ENCODE measurements around the gene IDH3G.

The IDH3G gene

DNA sequence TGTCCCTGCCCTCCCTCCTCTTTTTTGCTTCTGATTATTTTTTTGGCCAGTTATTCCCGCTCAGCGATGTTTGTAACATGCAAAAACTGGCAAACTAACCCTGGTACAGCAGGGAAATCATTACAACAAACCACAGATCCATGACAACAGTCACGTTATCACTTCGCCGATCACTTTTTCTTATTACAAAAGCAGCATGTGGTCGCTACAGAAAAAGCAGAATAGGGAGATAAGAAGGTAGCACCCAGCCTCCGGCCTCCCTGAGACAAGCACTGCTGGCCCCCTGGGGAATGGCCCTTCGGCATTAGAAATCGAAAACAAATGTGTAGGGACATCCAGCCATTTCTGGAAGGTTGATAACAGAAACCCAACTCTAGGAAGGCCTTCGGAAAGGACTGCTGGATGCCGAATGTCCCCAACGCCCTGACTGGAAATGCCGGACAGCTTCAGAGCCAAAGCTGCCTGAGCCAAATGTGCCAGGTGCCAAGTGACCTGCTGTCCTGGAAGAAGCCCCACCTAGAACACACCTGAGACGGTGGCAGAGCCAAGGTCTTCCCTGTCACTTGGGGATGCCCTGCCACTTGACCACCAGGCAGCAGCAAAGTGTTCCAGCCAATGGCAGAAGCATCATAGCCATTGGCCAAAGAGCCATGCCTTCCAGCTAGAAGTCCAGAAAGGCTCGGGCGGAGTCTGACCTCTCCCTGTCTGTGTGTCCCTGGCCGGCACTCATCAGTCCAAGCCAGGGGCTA is 2.9 kb downstream of the IDH3G start:
- DNase-seq (ENCODE audit: low read depth in 2 of 2) = no peak

DNA sequence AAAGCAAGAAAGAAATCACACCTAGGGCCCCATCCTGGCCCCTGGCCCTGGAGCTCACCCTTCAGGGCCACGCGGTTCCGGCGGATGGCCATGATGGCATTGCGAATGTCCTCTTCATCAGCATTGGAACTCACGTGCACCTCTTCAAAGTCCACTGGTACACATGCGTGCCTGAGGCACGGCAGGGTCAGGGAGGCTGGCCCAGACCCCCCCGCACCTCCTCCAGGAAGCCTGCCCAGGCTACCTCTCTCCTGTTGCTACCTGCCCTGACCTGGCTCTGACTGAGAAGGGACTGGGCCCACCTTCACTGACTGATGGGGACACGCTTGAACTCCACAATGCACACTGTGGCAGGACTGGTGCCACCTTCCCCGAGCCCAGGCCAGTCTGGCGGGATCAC is 4.5 kb downstream of the IDH3G start:
- DNase-seq (ENCODE audit: low read depth in 2 of 2) = no peak

DNA sequence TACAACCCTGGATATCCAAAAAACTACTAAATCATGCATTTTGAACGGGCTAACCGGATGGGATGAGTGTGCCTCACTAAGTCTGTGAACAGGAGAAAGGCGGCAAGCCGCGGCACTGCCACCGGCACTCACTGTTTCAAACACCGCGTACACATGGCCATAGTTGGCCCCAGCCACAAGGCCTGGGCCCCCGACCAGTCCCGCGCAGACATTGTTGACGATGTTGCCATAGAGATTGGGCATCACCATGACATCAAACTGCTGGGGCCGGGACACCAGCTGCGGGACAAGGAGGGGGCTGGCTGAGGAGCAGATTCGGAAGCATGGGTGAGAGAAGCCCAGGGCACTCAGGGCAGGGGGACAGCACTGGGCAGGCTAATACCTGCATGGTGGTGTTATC is 7.5 kb downstream of the IDH3G start:
- DNase-seq (ENCODE audit: low read depth in 2 of 2) = no peak

DNA sequence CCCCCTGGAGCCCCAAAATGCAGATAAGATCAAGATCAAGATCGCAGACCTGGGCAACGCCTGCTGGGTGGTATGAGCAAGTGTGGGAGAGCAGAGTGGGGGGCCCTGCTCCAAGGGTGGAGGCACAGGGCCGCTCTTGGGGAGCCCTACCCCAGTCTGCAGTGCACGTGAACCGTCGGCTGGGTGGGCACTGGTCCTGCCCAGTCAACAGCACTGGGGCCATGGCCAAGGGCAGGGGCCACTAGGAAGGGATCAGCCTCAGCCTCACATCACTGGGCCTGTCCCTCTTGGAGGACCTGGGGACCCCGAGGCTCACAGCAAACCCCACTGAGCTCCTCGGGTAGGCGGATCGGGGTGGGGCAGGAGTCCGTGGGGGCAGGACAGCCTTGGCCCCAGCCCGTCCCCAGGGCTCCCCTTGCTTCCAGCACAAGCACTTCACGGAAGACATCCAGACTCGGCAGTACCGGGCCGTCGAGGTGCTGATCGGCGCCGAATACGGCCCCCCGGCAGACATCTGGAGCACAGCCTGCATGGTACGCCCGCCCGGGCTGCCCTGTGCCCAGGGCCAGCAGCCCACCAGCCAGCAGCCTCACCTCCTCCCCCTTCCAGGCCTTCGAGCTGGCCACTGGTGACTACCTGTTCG is 9.7 kb downstream of the IDH3G start:
- DNase-seq (ENCODE audit: low read depth in 2 of 2) = no peak

DNA sequence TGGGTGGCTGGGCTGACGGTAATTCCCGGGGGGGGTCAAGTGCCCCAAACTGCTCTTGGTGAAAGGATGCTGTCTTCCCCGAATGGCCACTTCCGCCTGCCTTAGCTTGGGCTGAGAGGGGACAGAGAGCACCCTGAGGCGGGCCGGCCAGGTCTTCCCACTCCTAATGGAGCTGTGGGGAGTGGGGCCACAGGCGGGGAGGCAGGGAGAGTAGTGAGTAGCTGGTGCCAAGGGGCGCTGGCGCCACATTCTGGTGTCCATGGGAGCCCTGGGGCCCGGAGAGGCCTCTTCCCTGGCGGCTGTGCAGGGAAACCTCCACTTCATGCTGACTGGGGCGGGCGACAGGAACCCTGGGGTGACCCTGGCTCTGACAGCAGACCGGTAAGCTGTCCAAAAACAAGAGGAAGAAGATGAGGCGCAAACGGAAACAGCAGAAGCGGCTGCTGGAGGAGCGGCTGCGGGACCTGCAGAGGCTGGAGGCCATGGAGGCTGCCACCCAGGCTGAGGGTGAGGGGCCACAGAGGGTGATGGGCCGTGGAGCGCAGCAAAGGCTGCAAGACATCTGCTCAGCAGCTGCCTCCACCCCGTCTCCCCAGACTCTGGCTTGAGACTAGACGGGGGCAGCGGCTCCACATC is 10.7 kb downstream of the IDH3G start:
- no peak for DNase-seq (ENCODE audit: low read depth in 2 of 2)

DNA sequence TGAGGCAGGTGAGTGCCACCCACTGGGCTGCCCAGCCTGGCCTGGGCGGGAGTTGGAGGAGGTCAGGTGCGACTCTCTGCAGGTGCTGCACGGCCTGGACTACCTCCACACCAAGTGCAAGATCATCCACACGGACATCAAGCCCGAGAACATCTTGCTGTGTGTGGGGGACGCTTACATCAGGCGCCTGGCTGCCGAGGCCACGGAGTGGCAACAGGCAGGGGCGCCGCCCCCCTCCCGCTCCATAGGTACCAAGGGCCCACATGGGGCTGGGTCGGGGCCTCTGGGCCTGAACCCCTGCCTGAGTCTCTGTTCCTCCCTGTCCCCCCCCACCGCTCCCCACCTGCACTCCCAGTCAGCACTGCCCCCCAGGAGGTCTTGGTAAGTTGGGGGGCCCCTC is 11.3 kb downstream of the IDH3G start:
- no peak for DNase-seq (ENCODE audit: low read depth in 2 of 2)

DNA sequence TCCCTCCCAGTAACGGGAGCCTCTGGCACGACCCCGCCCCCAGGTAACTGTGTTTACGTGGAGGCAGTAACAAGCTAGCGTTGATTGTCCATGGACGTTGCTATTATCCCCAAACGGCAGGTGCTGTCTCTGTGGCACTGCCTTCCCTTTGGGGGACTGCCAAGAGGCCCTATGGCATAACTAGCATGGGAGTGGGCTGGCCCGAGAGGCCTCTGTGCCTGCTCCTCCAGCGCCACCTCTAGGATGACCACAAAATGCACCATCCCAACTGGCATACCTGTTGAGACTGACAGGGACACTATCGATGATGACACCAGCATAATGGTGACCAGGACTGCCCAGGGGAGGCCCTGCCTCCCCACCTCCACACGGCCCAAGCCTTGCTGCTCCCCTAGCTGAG is 11.9 kb downstream of the IDH3G start:
- no peak for DNase-seq (ENCODE audit: low read depth in 2 of 2)

DNA sequence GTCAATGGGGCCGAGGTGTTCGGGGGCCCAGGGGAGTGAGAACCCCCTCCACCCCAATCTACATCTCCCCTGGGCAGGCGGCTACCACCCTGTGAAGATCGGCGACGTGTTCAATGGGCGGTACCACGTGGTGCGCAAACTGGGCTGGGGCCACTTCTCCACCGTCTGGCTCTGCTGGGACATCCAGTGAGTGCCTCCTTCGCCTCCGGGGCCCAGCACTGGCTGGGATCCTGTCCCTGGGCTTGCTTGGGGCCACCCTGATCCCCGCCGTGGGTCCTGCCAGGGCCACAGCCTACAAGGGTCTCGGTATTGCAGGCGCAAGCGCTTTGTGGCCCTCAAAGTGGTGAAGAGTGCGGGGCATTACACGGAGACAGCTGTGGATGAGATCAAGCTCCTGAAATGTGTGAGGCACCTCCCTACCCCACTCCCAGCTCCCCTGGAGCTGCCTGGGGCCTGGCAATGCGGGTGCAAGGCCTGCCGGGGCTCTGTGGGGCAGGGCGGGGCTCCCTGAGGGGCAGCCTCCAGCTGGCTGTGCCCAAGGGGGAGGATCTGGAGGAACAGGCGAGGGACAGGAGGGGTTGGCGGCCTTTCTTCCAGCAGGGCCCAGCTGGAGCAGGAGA is 12.6 kb downstream of the IDH3G start:
- no peak for DNase-seq (ENCODE audit: low read depth in 2 of 2)

DNA sequence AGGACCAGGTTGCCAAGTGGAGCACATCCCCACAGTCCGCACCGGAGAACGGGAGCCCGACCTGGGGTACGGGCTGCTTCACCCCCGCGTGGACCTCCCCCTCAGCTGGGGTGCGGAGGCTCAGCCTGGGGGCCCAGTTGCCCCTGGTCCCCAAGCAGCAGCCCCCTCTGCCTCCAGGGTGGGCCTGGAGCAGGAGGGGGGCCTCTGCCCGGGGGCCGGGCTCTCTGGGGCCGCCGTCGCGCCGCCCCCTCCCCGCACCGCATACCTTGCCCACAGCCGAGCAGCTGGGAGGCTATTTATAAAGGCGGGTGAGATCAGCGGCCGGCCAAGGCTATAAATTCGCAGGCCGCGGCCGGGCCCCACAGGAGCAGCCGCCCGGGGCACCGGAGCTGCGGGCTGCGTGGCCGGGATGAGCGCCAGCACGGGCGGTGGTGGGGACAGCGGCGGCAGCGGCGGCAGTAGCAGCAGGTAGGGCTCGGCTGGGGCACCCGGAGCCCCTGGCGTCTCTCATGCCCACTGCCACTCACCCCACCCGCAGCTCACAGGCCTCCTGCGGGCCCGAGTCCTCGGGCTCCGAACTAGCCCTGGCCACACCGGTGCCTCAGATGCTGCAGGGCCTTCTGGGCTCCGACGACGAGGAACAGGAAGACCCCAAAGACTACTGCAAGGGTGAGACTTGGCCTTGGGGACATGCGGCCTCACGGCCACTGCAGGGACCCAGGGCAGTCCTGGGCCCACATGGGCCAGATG is 13.3 kb downstream of the IDH3G start, which contains the start of gene SRPK3:
Gene SRPK3, plus strand, starts transcription at position 364 of the 750 bp plus-strand sequence. Its CDS starts 46 bp downstream, at position 410.
- no peak for DNase-seq (ENCODE audit: low read depth in 2 of 2)

DNA sequence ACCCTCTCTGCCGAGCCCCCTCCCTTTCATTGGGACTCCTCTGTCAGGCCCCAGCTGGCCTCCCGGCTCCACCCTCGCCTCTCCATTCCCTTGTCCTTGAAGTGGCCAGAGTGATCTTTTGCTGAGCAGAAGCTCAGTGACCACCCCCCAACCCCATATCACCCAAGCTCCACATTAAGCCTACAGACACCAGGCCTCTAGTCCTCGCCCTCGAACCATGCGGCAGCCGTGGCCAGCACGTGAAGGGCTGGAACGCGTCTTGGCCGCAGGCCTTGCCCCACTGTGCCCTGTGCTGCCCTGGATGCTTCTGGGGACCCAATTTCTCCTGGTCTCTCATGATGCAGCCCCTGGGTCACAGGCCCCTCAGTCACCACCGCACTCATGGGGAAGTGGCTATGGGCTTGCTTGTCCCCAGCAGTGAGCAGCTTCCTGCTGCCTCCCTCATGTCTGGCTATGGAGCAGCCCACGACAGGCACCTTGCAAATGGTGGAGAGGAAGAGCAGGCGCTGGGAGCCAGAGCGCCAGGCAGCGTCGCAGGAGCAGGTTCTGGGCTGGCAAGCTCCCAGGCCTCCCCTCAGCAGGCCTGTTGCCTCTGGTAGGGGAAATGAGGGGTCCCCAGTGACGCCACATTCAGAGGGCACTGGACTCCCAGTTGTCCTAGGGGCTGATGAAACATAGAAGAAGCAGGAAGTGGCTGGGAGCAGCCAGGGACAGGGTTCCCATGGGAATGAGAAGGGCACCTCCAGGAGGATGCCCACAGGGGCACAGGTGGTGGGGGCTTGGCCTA is 14.1 kb downstream of the IDH3G start:
- DNase-seq (ENCODE audit: low read depth in 2 of 2) = no peak

DNA sequence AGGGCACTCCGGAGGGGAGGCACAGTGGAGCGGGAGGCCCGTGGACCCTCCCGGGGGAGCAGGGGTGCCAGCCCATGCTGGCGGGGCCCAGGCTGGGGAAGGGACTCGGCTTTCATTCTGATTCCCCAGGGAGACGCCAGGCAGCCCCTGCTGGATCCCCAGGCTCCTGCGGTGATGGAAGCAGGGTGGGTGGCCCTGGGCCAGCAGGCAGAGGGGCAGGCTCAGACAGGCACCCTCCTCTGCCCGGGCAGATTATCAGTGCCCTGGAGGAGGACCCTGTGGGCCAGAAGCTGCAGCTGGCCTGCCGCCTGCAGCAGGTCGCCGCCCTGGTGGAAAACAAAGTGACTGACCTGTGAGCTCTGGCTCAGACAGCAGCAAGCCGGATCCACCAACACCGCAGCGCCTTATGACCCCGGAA is 15.5 kb downstream of the IDH3G start:
- DNase-seq (ENCODE audit: low read depth in 2 of 2) = no peak

DNA sequence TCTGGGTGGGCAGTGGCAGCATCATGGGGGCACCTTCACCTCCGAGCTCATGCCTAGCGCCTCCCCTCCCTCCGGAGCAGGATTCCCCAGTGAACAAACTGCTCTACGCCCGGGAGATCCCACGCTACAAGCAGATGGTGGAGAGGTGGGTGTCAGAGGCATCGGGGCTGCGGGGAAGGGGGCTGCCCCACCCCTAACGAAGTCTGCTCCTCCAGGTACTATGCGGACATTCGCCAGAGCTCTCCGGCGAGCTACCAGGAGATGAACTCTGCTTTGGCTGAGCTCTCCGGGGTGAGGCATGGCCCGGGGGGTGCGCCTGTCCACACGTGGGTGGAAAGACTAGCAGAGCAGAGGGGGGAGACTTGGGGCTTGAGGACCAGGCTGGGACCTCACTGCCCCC is 16.0 kb downstream of the IDH3G start:
- no peak for DNase-seq (ENCODE audit: low read depth in 2 of 2)

DNA sequence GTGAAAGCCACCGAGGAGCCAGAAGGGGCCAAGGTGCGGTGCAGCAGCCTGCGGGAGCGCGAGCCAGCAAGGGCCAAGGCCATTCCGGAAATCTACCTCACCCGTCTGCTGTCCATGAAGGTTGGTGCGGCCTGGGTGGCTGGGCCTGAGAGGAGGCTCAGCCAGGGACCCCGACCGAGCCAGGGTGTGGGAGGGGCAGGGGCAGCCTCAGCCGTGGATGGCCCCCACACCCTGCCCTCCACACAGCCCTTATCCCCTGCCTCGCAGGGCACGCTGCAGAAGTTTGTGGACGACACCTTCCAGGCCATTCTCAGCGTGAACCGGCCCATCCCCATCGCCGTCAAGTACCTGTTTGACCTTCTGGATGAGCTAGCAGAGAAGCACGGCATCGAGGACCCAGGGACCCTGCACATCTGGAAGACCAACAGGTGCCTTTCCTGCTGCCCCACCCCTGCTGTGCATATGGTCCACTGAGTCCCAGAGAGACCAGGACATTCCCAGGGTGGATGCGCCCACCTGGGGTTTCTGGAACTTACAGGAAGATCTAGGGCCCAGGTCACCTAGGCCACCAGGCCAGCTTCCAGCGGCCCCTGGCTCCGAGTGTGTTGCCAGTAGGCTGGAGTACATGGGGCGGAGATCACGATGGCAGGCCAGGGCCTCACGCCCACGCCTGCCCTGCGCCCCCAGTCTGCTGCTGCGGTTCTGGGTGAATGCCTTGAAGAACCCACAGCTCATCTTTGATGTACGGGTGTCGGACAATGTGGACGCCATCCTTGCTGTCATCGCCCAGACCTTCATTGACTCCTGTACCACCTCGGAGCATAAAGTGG is 16.7 kb downstream of the IDH3G start:
- no peak for DNase-seq (ENCODE audit: low read depth in 2 of 2)

DNA sequence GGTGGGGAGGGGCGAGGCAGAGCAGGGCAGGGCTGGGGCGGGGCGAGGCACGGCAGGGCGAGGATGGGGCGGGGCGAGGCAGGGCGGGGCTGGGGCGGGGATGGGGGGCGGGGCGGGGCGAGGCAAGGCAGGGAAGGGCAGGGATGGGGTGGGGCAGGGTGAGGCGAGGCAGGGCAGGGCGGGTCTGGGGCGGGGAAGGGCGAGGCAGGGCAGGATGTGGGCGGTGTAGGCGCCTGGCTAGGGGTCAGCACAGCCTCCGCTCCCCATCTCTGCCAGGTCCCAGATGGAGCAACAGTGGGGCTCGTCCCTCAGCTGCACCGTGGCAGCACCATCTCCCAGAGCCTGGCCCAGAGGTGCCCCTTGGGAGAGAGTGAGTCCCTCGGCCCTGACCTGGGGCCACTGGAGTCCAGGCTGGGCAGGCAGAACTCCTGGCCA is 17.5 kb downstream of the IDH3G start:
- no peak for DNase-seq (ENCODE audit: low read depth in 2 of 2)

DNA sequence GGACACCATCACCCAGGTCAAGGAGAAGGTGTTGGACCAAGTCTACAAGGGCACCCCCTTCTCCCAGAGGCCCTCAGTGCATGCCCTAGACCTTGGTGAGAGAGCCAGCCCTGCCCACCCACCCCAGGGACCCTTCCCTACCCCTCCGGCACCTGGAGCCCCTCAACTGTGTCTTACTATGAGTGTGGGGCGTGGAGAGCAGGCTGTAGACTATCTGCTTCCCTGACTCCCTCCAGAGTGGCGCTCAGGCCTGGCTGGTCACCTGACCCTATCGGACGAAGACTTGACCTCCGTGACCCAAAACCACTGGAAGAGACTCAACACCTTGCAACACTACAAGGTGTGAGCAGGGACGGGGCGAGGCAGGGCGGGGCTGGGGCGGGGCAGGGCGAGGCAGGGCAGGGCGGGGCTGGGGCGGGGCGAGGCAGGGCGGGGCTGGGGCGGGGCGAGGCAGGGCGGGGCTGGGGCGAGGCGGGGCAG is 18.0 kb downstream of the IDH3G start:
- DNase-seq (ENCODE audit: low read depth in 2 of 2) = no peak

DNA sequence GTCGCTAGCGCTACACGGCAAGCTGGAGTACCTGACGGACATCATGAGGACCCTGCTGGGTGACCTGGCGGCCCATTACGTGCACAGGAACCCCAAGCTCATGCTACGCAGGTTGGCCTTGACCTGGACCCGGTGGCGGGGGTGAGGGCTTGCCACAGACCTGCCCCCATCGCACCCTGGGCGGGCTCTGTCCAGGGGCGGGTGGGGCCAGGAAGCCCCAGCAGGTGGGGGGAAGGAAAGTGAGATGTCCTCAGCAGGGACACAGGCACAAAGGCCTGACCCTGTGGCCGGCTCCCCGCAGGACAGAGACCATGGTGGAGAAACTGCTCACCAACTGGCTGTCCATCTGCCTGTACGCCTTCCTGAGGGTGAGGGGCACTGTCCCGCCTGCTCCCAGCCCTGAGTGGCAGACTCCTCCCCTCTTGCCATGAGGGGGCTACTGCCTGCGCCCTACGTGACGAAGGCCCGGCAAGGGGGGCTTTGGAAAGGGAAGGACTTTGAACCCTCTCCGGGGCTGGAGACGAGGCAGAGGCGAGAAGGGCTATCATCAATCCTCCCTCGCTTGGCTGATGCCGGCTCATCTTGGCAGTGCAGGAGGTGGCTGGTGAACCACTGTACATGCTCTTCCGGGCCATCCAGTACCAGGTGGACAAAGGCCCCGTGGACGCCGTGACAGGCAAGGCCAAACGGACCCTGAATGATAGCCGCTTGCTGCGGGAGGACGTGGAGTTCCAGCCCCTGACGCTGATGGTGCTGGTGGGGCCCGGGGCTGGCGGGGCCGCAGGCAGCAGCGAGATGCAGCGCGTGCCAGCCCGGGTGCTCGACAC is 18.7 kb downstream of the IDH3G start:
- no peak for DNase-seq (ENCODE audit: low read depth in 2 of 2)

DNA sequence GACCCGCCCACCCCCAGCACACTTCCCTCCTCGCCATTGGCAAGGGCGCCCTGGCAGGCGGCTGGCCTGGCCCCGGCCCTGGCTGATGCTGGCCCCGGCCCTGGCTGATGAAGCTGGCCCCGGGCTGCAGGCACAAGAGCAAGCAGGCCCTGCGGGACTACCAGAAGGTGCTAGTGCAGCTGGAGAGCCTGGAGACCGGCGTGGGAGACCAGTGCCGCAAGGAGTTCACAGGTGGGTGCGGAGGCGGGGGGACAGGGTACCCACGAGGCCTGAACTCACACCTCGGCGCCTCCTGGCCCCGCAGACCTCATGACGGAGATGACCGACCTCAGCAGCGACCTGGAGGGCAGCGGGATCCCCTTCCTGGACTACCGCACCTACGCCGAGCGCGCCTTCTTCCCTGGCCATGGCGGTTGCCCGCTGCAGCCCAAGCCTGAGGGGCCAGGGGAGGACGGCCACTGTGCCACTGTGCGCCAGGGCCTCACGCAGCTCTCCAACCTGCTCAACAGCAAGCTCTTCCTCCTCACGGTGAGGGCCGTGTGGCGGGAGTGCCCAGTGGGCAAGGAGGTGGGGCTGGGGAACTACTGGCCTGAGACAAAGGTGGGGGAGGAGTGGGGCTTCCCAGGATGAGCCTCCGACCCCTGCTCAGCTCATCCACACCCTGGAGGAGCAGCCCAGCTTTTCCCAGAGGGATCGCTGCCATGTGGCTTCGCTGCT is 19.4 kb downstream of the IDH3G start:
- no peak for DNase-seq (ENCODE audit: low read depth in 2 of 2)

All from stimulated activated CD8-positive, alpha-beta memory T cell treated with anti-CD3 and anti-CD28 coated beads, Interleukin-7, amount 100 ng/mL, for 4 hours (primary cell).